HG03520 (cell line): ENCODE measurements around the gene TSPY4.
"Not testable (repeated sequence)": the region's sequence is repeated elsewhere in the genome, so short reads cannot be mapped to it uniquely, and the experiment has no call there.

Experiments used
- ATAC-seq: cut with Tn5 transposase; IDR thresholded peaks from one replicate; pipeline ENCODE4 v1.9.1; 2021; ENCODE audit warnings: mild to moderate bottlenecking, moderate library complexity; ENCODE audit not compliant: unreplicated experiment

TSPY4 gene

GRCh38 chrY:9337164-9337563 is at the start of gene TSPY4:
Gene TSPY4, plus strand, starts transcription at chrY:9337464. Its CDS starts 46 bp downstream, at chrY:9337510.
- not testable (repeated sequence) for ATAC-seq

GRCh38 chrY:9320996-9321395 is 16.3 kb upstream of the TSPY4 start:
- ATAC-seq = no peak

GRCh38 chrY:9357497-9357896 is 20.2 kb downstream of the TSPY4 start, which contains the start of gene TSPY8:
Gene TSPY8, plus strand, starts transcription at chrY:9357797. Its CDS starts 46 bp downstream, at chrY:9357843.
- ATAC-seq = not testable (repeated sequence)
